SK-N-SH (cell line): ENCODE measurements around the gene ERBB2. TPM values are rescaled to one million over a fixed set of nuclear protein-coding genes. Genes with fewer than 3 reads are reported as not detected.

Experiments used
- CTCF ChIA-PET: fragments of 300-600, 350-600 bp; formaldehyde crosslinking; extraction: SDS; loops from one replicate; lab custom pipeline; 2021; lab: Yijun Ruan, JAX
- POLR2A ChIA-PET: fragments of 350-600 bp; sonication (Branson Sonifier 250); formaldehyde crosslinking; extraction: SDS; loops from one replicate; lab custom pipeline; 2020; ENCODE audit warnings: antibody characterized with exemption, inconsistent platforms; lab: Yijun Ruan, JAX
- DNase-seq: peaks from one replicate; pipeline ENCODE4 v3.0.0; 2012
- H2AFZ ChIP-seq: fragments of 200-600 bp; sonication (generic); 2 replicates; pipeline ENCODE4 v1.8.1; 2016; ENCODE audit warnings: antibody characterized with exemption, mild to moderate bottlenecking, low read depth
- H3F3A ChIP-seq: fragments of 200-600 bp; sonication (generic); replicated peaks from 2 replicates; pipeline ENCODE3; 2016; ENCODE audit warnings: antibody characterized with exemption, mild to moderate bottlenecking; ENCODE audit not compliant: insufficient read depth
- H3K27ac ChIP-seq, 2 experiments: fragments of 200-500 bp in 1 of 2; fragments of 200-600 bp in 1 of 2; sonication (Bioruptor generic) in 1 of 2; sonication (generic), shearing (Covaris generic) in 1 of 2; 2 replicates each; pipeline versions ENCODE4 v1.5.1 to v1.6.1; 2014 to 2016; ENCODE audit warnings: low read depth in 2 of 2, inconsistent platforms in 1 of 2, low read length in 1 of 2, mild to moderate bottlenecking in 1 of 2, mixed read lengths in 1 of 2
- H3K27me3 ChIP-seq: fragments of 200-600 bp; sonication (generic), shearing (Covaris generic); 2 replicates; pipeline ENCODE4 v1.6.1; 2016; ENCODE audit warnings: mixed run types; ENCODE audit not compliant: insufficient read depth
- H3K36me3 ChIP-seq, 2 experiments: fragments of 200-500 bp in 1 of 2; fragments of 200-600 bp in 1 of 2; sonication (Bioruptor generic) in 1 of 2; sonication (generic) in 1 of 2; replicated peaks in 1 of 2; 2 replicates each; pipeline versions ENCODE3 to v1.5.1; 2014 to 2016; ENCODE audit warnings: low read length in 1 of 2, mild to moderate bottlenecking in 1 of 2; ENCODE audit not compliant: insufficient read depth in 2 of 2, control insufficient read depth in 1 of 2
- H3K4me1 ChIP-seq, 2 experiments: fragments of 200-500 bp in 1 of 2; fragments of 200-600 bp in 1 of 2; sonication (Bioruptor generic) in 1 of 2; sonication (generic), shearing (Covaris generic) in 1 of 2; 2 replicates each; pipeline versions ENCODE4 v1.5.1 to v1.6.1; 2014 to 2016; ENCODE audit warnings: low read depth in 1 of 2, low read length in 1 of 2, mixed run types in 1 of 2; ENCODE audit not compliant: insufficient read depth in 2 of 2, control insufficient read depth in 1 of 2
- H3K4me2 ChIP-seq: fragments of 200-600 bp; sonication (generic), shearing (Covaris generic); 2 replicates; pipeline ENCODE4 v1.6.1; 2017; ENCODE audit warnings: mixed run types
- H3K4me3 ChIP-seq, 2 experiments: fragments of 200-500 bp in 1 of 2; fragments of 200-600 bp in 1 of 2; sonication (Bioruptor generic) in 1 of 2; sonication (generic), shearing (Covaris generic) in 1 of 2; 2 replicates each; pipeline versions ENCODE4 v1.5.1 to v1.8.1; 2014 to 2016; ENCODE audit warnings: low read depth in 2 of 2, inconsistent platforms in 1 of 2, low read length in 1 of 2, mild to moderate bottlenecking in 1 of 2, mixed read lengths in 1 of 2, moderate library complexity in 1 of 2
- H3K79me2 ChIP-seq: fragments of 200-600 bp; sonication (generic); 2 replicates; pipeline ENCODE4 v1.8.1; 2017; ENCODE audit warnings: mild to moderate bottlenecking; ENCODE audit not compliant: insufficient read depth
- H3K9ac ChIP-seq: fragments of 200-600 bp; sonication (generic); 2 replicates; pipeline ENCODE4 v1.6.1; 2017; ENCODE audit warnings: mixed run types
- H3K9me2 ChIP-seq: fragments of 200-600 bp; sonication (generic); 2 replicates; pipeline ENCODE4 v1.6.1; 2017; ENCODE audit warnings: mixed run types
- H3K9me3 ChIP-seq: fragments of 200-600 bp; sonication (generic); 2 replicates; pipeline ENCODE4 v1.6.1; 2017; ENCODE audit warnings: mixed run types, mild to moderate bottlenecking, moderate library complexity
- H4K20me1 ChIP-seq: fragments of 200-600 bp; sonication (generic); 2 replicates; pipeline ENCODE4 v1.6.1; 2017; ENCODE audit warnings: mild to moderate bottlenecking, mixed run types; ENCODE audit not compliant: insufficient read depth
- CTCF ChIP-seq: fragments of 200-600 bp; sonication (generic); IDR thresholded peaks from 2 replicates; pipeline ENCODE4 v1.6.1; 2017; ENCODE audit warnings: antibody characterized with exemption, mild to moderate bottlenecking, moderate library complexity
- ELF1 ChIP-seq: IDR thresholded peaks from 2 replicates; pipeline ENCODE4 v1.4.0; 2012
- EZH2phosphoT487 ChIP-seq: fragments of 200-600 bp; sonication (generic); IDR thresholded peaks from 2 replicates; pipeline ENCODE4 v1.6.1; 2017; ENCODE audit warnings: low read depth, mixed run types, mild to moderate bottlenecking, antibody characterized with exemption, moderate library complexity, borderline replicate concordance
- GABPA ChIP-seq: IDR thresholded peaks from 2 replicates; pipeline ENCODE4 v1.4.0; 2012; ENCODE audit warnings: low read depth, mild to moderate bottlenecking
- IRF3 ChIP-seq: fragments of 150-350 bp; IDR thresholded peaks from 2 replicates; pipeline ENCODE4 v1.6.1; 2016; ENCODE audit warnings: mild to moderate bottlenecking, low read depth, low read length
- JUND ChIP-seq: IDR thresholded peaks from 2 replicates; pipeline ENCODE4 v1.4.0; 2012
- MAX ChIP-seq: IDR thresholded peaks from 2 replicates; pipeline ENCODE4 v1.4.0; 2012; ENCODE audit warnings: low read depth
- MEF2A ChIP-seq: IDR thresholded peaks from 2 replicates; pipeline ENCODE4 v1.4.0; 2012; ENCODE audit warnings: low read depth, borderline replicate concordance
- MXI1 ChIP-seq: IDR thresholded peaks from 2 replicates; pipeline ENCODE4 v1.6.1; 2012; ENCODE audit warnings: mild to moderate bottlenecking, low read depth, low read length, improper control_type of control experiment
- NFIC ChIP-seq: IDR thresholded peaks from 2 replicates; pipeline ENCODE4 v1.4.0; 2012; ENCODE audit warnings: borderline replicate concordance
- PBX3 ChIP-seq: IDR thresholded peaks from 2 replicates; pipeline ENCODE4; 2012
- POLR2AphosphoS5 ChIP-seq: IDR thresholded peaks from 2 replicates; pipeline ENCODE4 v1.6.1; 2012; ENCODE audit warnings: low read depth, low read length
- RCOR1 ChIP-seq: fragments of 150-350 bp; IDR thresholded peaks from 2 replicates; pipeline ENCODE4 v1.6.1; 2017; ENCODE audit warnings: antibody characterized with exemption, low read length
- RXRA ChIP-seq: IDR thresholded peaks from 2 replicates; pipeline ENCODE4 v1.4.0; 2012; ENCODE audit warnings: low read depth, mild to moderate bottlenecking, borderline replicate concordance
- SIN3A ChIP-seq: IDR thresholded peaks from 2 replicates; pipeline ENCODE4 v1.6.1; 2012; ENCODE audit warnings: low read depth, mild to moderate bottlenecking, low read length, moderate library complexity, borderline replicate concordance
- SMC3 ChIP-seq: IDR thresholded peaks from 2 replicates; pipeline ENCODE4 v1.6.1; 2012; ENCODE audit warnings: low read depth, low read length, improper control_type of control experiment
- TCF12 ChIP-seq: IDR thresholded peaks from 2 replicates; pipeline ENCODE4 v1.4.0; 2012
- WGBS: methylation state at CpG from one replicate; pipeline ENCODE4 v1.1.6; 2017; ENCODE audit warnings: low lambda C conversion rate; 5-methylcytosine and 5-hydroxymethylcytosine counted together
- polyA plus RNA-seq, 3 experiments: library from polyadenylated mRNA; depleted of rRNA; stranded (reverse); fragments of >200 nt; gene quantifications; 2 replicates each; pipeline ENCODE4 v1.2.3, GENCODE V29; 2012

ERBB2 gene
- polyA plus RNA-seq, 1 of the 3 experiments (the other 2 are of a cell fraction): 1.9 TPM

- H3K9me3 ChIP-seq: no peaks in the 10 kb centered on the region
- no peak for DNase-seq
- TF ChIP-seq MXI1 (no peak), CTCF (no peak), SMC3 (no peak), SIN3A (no peak), IRF3 (no peak), RXRA (no peak), NFIC (no peak), RCOR1 (no peak), MEF2A (no peak), GABPA (no peak), POLR2AphosphoS5 (no peak), MAX (no peak), PBX3 (no peak), TCF12 (no peak), JUND (no peak), ELF1 (no peak), EZH2phosphoT487 (no peak)
- H3K9ac ChIP-seq: no peak overlapping the region
- no peaks in the 10 kb centered on the region for H3K9me2 ChIP-seq
- H3F3A ChIP-seq: no peaks in the 10 kb centered on the region
- peaks cover 0 to 40% of the 10 kb centered on the region in 2 experiments for H3K36me3 ChIP-seq
- 97% methylated on average over 3 of the region's 3 CpGs for WGBS
- H2AFZ ChIP-seq: no peak overlapping the region
- POLR2A ChIA-PET: no interaction called here
- peaks cover 7% of the 10 kb centered on the region; the same call in 1 of the 2 replicates for H4K20me1 ChIP-seq
- H3K4me3 ChIP-seq: no peak overlapping the region
- no peaks in the 10 kb centered on the region; a peak in 1 of 4 replicates for H3K4me1 ChIP-seq
- no peak overlapping the region for H3K4me2 ChIP-seq
- no peaks in the 10 kb centered on the region for H3K79me2 ChIP-seq
- H3K27ac ChIP-seq: no peak overlapping the region
- CTCF ChIA-PET: interaction anchor here (1.0 to 2.5 kb wide), 3 partner anchors 10 to 37 kb away, joined by 4 to 9 read pairs (median 4); partner anchors contain the start of gene PNMT
- no peaks in the 10 kb centered on the region for H3K27me3 ChIP-seq
Measured at GRCh38 chr17:39658760-39659159, 41.1 kb upstream of the ERBB2 start.
